K562 (cell line): ENCODE data around the gene HOXA9. TPM values are rescaled to one million over a fixed set of nuclear protein-coding genes. Genes with fewer than 3 reads are reported as not detected.

Experiments used
- ATAC-seq: fragments of 200-7000 bp; cut with Tn5 transposase; 3 replicates; pipeline ENCODE4 v1.9.1; 2020; ENCODE audit warnings: moderate library complexity
- BruUV-seq: library from RNA; stranded (reverse); fragments of 400-500 nt; replicated peaks from 2 replicates; lab custom pipeline; 2021; lab: Mats Ljungman, UMichigan
- CTCF ChIA-PET: fragments of 300-600 bp; formaldehyde crosslinking; extraction: SDS; loops from one replicate; lab custom pipeline; 2021; ENCODE audit warnings: low intra/inter-chr PET ratio; lab: Yijun Ruan, JAX
- POLR2A ChIA-PET: fragments of 300-600, 350-650 bp; sonication (Branson Sonifier 250); formaldehyde crosslinking; extraction: SDS; loops from one replicate; lab custom pipeline; 2021; ENCODE audit warnings: antibody characterized with exemption, inconsistent platforms; lab: Yijun Ruan, JAX
- DNase-seq, 4 experiments: peaks; one replicate each; pipeline versions ENCODE4 v3.0.0 to v3.0.0-alpha.2; 2011 to 2018; ENCODE audit warnings: low spot score in 3 of 4, mixed read lengths in 3 of 4; ENCODE audit errors: extremely low read depth in 1 of 4
- FAIRE-seq: peaks from 2 replicates; lab custom pipeline; 2011; peaks lifted over from hg19 to GRCh38; lab: Jason Lieb, UNC
- H2AFZ ChIP-seq: 2 replicates; pipeline ENCODE4 v1.6.0; 2011; ENCODE audit warnings: low read depth, low read length, control low read depth, inconsistent platforms
- H3K27ac ChIP-seq: fragments of 200-600 bp; 3 replicates; pipeline ENCODE4 v1.8.0; 2011; ENCODE audit warnings: low read depth, mild to moderate bottlenecking, control low read depth, inconsistent platforms, low read length, moderate library complexity, mixed read lengths; ENCODE audit errors: extremely low read depth
- H3K27me3 ChIP-seq, 2 experiments: fragments of 300-600 bp in 1 of 2; 2 replicates in 1 of 2; 3 replicates in 1 of 2; pipeline versions ENCODE4 v1.6.0 to v1.8.0; 2011; ENCODE audit warnings: inconsistent platforms in 2 of 2, low read length in 2 of 2, mild to moderate bottlenecking in 1 of 2, mixed read lengths in 1 of 2, moderate library complexity in 1 of 2; ENCODE audit not compliant: control insufficient read depth in 2 of 2, insufficient read depth in 2 of 2
- H3K36me3 ChIP-seq: fragments of 300-600 bp; 3 replicates; pipeline ENCODE4 v1.8.0; 2011; ENCODE audit warnings: mild to moderate bottlenecking, low read length, inconsistent platforms; ENCODE audit not compliant: control insufficient read depth, insufficient read depth
- H3K4me1 ChIP-seq, 2 experiments: fragments of 200-600 bp in 1 of 2; replicated peaks in 1 of 2; 2 replicates in 1 of 2; 3 replicates in 1 of 2; pipeline versions ENCODE4 v1.5.1 to v1.8.0; 2011; ENCODE audit warnings: inconsistent platforms in 2 of 2, low read length in 2 of 2, mild to moderate bottlenecking in 1 of 2, mixed read lengths in 1 of 2, moderate library complexity in 1 of 2; ENCODE audit not compliant: control insufficient read depth in 2 of 2, insufficient read depth in 2 of 2
- H3K4me2 ChIP-seq: 2 replicates; pipeline ENCODE4 v1.6.1; 2011; ENCODE audit warnings: low read length, control low read depth, inconsistent platforms, mixed read lengths; ENCODE audit not compliant: insufficient read depth
- H3K4me3 ChIP-seq: fragments of 200-600 bp; sonication (generic), shearing (Covaris generic); 2 replicates; pipeline ENCODE4 v1.5.1; 2016; ENCODE audit warnings: control low read depth, inconsistent platforms
- H3K79me2 ChIP-seq: fragments of 200-600 bp; 3 replicates; pipeline ENCODE4 v1.8.0; 2011; ENCODE audit warnings: low read length, inconsistent platforms; ENCODE audit not compliant: control insufficient read depth, insufficient read depth
- H3K9ac ChIP-seq, 2 experiments: 2 replicates each; pipeline versions ENCODE4 v1.6.0 to v1.6.1; 2011; ENCODE audit warnings: low read depth in 2 of 2, low read length in 2 of 2, control low read depth in 1 of 2, inconsistent platforms in 1 of 2, mild to moderate bottlenecking in 1 of 2, mixed read lengths in 1 of 2; ENCODE audit not compliant: insufficient read depth in 1 of 2
- H3K9me1 ChIP-seq: one replicate; pipeline ENCODE4 v1.6.0; 2011; ENCODE audit warnings: inconsistent platforms, mild to moderate bottlenecking, low read length, moderate library complexity; ENCODE audit not compliant: control insufficient read depth, insufficient read depth
- H3K9me3 ChIP-seq: replicated peaks from 2 replicates; pipeline ENCODE4 v1.5.1; 2011; ENCODE audit warnings: low read depth, low read length, inconsistent platforms; ENCODE audit not compliant: control insufficient read depth, insufficient read depth
- H4K20me1 ChIP-seq: replicated peaks from 2 replicates; pipeline ENCODE4 v1.6.1; 2011; ENCODE audit warnings: low read length, inconsistent platforms, mixed read lengths; ENCODE audit not compliant: control insufficient read depth, insufficient read depth
- DPF2 ChIP-seq: fragments of 450-650 bp; IDR thresholded peaks from 2 replicates; pipeline ENCODE4 v1.6.1; 2016
- FOXA1 ChIP-seq: fragments of 450-650 bp; IDR thresholded peaks from 2 replicates; pipeline ENCODE4 v1.6.1; 2016; ENCODE audit warnings: mild to moderate bottlenecking, borderline replicate concordance
- HNRNPK ChIP-seq: fragments of 200-400 bp; formaldehyde crosslinking; IDR thresholded peaks from one replicate; pipeline ENCODE4 v1.6.1; 2018; ENCODE audit warnings: mild to moderate bottlenecking, low read depth, low read length; ENCODE audit not compliant: poor library complexity, severe bottlenecking
- NFIC ChIP-seq: fragments of 450-650 bp; IDR thresholded peaks from 2 replicates; pipeline ENCODE4 v1.6.1; 2017; ENCODE audit warnings: mild to moderate bottlenecking, inconsistent platforms
- OTX1 ChIP-seq: fragments of 450-650 bp; formaldehyde crosslinking; IDR thresholded peaks from 2 replicates; pipeline ENCODE4 v1.4.0; 2022; ENCODE audit warnings: mild to moderate bottlenecking
- SNRNP70 ChIP-seq: fragments of 200-400 bp; formaldehyde crosslinking; optimal IDR thresholded peaks from 2 replicates; pipeline ENCODE3; 2017; ENCODE audit warnings: low read depth, low read length
- ZBTB34 ChIP-seq: fragments of 250-450 bp; sonication (Bioruptor Pico); IDR thresholded peaks from 2 replicates; pipeline ENCODE4 v1.8.0; 2021; ENCODE audit warnings: mild to moderate bottlenecking, moderate library complexity
- WGBS: fragments of 100-300 bp; shearing (Covaris generic); methylation state at CpG from one replicate; pipeline ENCODE4 v1.1.6; 2016; ENCODE audit warnings: low coverage, mixed read lengths; ENCODE audit not compliant: insufficient coverage; ENCODE audit errors: missing lambda C conversion rate; 5-methylcytosine and 5-hydroxymethylcytosine counted together
- in situ Hi-C: fragments of 300-500 bp; cut with MboI; formaldehyde crosslinking; loops from 4 replicates; pipeline ENCODE4 v1.15.0; 2018; ENCODE audit warnings: inconsistent platforms, mixed read lengths
- intact Hi-C: fragments of 100-400 bp; cut with micrococcal nuclease; formaldehyde crosslinking; loops from 2 replicates; pipeline ENCODE4 v1.14.2; 2022
- polyA plus RNA-seq, 8 experiments: library from polyadenylated mRNA; depleted of rRNA in 4 of 8; stranded (reverse) in 5 of 8; unstranded in 3 of 8; fragments of >200 nt; fragmentation: Nextera tagmentation in 2 of 8; fragmentation: Illumina TruSeq in 1 of 8; extraction: Ambion mirVana in 2 of 8; extraction: Trizol in 1 of 8; gene quantifications; 2 replicates each; pipeline versions ENCODE4 v1.2.1 to v1.2.3, GENCODE V29; 2011 to 2014; ENCODE audit warnings: inconsistent platforms in 1 of 8, missing spikeins in 1 of 8
- total RNA-seq, 7 experiments: library from RNA; depleted of rRNA in 6 of 7; stranded (reverse); fragments of >200 nt in 6 of 7; fragmentation: Illumina TruSeq in 2 of 7; extraction: Trizol in 2 of 7; gene quantifications; 2 replicates each; pipeline versions ENCODE4 v1.2.1 to v1.2.3, GENCODE V29; 2011 to 2021; ENCODE audit warnings: low replicate concordance in 1 of 7
- TF ChIP-seq, protein P1 (sequence below): sonication (generic); formaldehyde crosslinking; IDR thresholded peaks from 2 replicates; pipeline ENCODE4 v1.8.0; 2023; ENCODE audit warnings: mild to moderate bottlenecking, missing genetic modification reagents

The HOXA9 gene
- total and polyA plus RNA-seq, 9 of the 15 experiments (the other 6 are each of a cell fraction or from before 2014, with no cell fraction given), result not detected

DNA sequence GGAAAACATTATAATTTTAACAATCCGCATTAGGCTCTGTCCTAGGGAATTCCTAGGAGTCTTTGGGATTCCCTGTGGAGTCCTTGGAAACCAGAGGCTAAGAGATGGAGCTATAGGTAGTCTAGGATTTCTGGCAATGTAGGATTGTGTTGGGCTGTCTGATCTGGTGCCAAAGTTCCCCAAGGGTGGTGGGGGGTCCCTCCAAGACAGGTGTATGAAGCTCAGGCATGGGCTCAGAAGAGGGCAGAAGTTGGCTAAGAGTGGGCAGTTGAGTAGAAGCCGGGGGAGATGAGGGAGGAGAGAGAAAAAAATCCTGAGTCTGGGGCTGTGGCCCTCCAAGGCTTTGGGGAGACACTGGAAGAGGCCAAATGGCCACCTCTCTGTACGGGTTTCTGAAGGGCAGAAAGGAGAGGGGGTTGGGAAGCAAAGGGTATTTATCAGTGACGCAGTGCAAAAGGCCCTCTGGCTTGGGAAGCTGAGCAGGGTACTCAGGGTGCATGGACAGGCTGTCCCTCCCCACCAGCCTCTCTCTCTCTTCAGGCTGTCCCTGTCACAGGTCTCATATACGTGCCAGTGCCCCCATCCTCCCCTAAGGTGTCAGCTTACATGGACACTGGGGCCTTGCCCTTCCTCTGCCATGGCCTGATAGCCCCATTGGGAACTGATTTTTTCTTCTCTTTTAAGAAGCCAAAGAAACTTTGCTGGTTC, 18.7 kb downstream of the HOXA9 start:
- DNase-seq, result no peak
- Histone ChIP-seq H3K9me3 (no peaks in the 10 kb centered on the region), H2AFZ (no peak overlapping the region), H3K36me3 (no peaks in the 10 kb centered on the region), H3K79me2 (no peaks in the 10 kb centered on the region), H4K20me1 (no peaks in the 10 kb centered on the region), H3K4me3 (no peak overlapping the region), H3K4me2 (no peak overlapping the region), H3K9me1 (no peaks in the 10 kb centered on the region), H3K27me3 (peaks cover 35 to 89% of the 10 kb centered on the region in 2 experiments), H3K27ac (no peak overlapping the region), H3K9ac (no peak overlapping the region), H3K4me1 (peaks cover 0 to 26% of the 10 kb centered on the region in 2 experiments; a peak in 2 of 5 replicates)
- WGBS, result 0% methylated on average over 5 of the region's 5 CpGs
- FAIRE-seq, result no peak
- CTCF ChIA-PET, result no interaction called here
- TF ChIP-seq OTX1 (CRISPR knock-in tag) (no peak), SNRNP70 (no peak), NFIC (no peak), HNRNPK (no peak), FOXA1 (no peak), DPF2 (no peak), ZBTB34 (CRISPR knock-in tag) (no peak)
- TF ChIP-seq, protein P1, sequence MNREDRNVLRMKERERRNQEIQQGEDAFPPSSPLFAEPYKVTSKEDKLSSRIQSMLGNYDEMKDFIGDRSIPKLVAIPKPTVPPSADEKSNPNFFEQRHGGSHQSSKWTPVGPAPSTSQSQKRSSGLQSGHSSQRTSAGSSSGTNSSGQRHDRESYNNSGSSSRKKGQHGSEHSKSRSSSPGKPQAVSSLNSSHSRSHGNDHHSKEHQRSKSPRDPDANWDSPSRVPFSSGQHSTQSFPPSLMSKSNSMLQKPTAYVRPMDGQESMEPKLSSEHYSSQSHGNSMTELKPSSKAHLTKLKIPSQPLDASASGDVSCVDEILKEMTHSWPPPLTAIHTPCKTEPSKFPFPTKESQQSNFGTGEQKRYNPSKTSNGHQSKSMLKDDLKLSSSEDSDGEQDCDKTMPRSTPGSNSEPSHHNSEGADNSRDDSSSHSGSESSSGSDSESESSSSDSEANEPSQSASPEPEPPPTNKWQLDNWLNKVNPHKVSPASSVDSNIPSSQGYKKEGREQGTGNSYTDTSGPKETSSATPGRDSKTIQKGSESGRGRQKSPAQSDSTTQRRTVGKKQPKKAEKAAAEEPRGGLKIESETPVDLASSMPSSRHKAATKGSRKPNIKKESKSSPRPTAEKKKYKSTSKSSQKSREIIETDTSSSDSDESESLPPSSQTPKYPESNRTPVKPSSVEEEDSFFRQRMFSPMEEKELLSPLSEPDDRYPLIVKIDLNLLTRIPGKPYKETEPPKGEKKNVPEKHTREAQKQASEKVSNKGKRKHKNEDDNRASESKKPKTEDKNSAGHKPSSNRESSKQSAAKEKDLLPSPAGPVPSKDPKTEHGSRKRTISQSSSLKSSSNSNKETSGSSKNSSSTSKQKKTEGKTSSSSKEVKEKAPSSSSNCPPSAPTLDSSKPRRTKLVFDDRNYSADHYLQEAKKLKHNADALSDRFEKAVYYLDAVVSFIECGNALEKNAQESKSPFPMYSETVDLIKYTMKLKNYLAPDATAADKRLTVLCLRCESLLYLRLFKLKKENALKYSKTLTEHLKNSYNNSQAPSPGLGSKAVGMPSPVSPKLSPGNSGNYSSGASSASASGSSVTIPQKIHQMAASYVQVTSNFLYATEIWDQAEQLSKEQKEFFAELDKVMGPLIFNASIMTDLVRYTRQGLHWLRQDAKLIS (CRISPR knock-in tag), result no peak
- POLR2A ChIA-PET, result no interaction called here
- in situ Hi-C loops, result loop anchor here (10.0 kb wide), 1 partner anchor 292 kb away; no protein-coding TSS in a partner anchor
- intact Hi-C loops, result no loop called here
- no TSS peak for BruUV-seq
- ATAC-seq, result no peak
